H9 (cell line): ENCODE data around the gene AASS. TPM values are rescaled to one million over a fixed set of nuclear protein-coding genes. Genes with fewer than 3 reads are reported as not detected.

Experiments
- DNase-seq: peaks from one replicate; pipeline ENCODE4 v3.0.0-alpha.2; 2017
- H2AFZ ChIP-seq: one replicate; pipeline ENCODE4 v1.6.1; 2013; ENCODE audit warnings: mild to moderate bottlenecking, low read length, control low read depth, moderate library complexity
- H2AK5ac ChIP-seq: 2 replicates; pipeline ENCODE4 v1.6.1; 2013; ENCODE audit warnings: low read length, control low read depth, mixed read lengths; ENCODE audit not compliant: insufficient read length
- H2BK120ac ChIP-seq: one replicate; pipeline ENCODE4 v1.6.1; 2013; ENCODE audit warnings: low read depth, mild to moderate bottlenecking, low read length, control low read depth, inconsistent platforms; ENCODE audit not compliant: poor library complexity, severe bottlenecking
- H2BK12ac ChIP-seq: 2 replicates; pipeline ENCODE4 v1.6.1; 2013; ENCODE audit warnings: low read length, control low read depth, mixed read lengths, low read depth; ENCODE audit not compliant: insufficient read length
- H2BK15ac ChIP-seq: 2 replicates; pipeline ENCODE4 v1.6.1; 2013; ENCODE audit warnings: low read depth, low read length, control low read depth
- H2BK20ac ChIP-seq: one replicate; pipeline ENCODE4 v1.6.1; 2013; ENCODE audit warnings: low read depth, mild to moderate bottlenecking, low read length, control low read depth, inconsistent platforms; ENCODE audit not compliant: poor library complexity, severe bottlenecking
- H2BK5ac ChIP-seq: 2 replicates; pipeline ENCODE4 v1.6.1; 2013; ENCODE audit warnings: low read length, control low read depth, mixed read lengths; ENCODE audit not compliant: insufficient read length
- H3K14ac ChIP-seq: 2 replicates; pipeline ENCODE4 v1.6.1; 2013; ENCODE audit warnings: low read length, control low read depth; ENCODE audit not compliant: insufficient read depth
- H3K18ac ChIP-seq: 2 replicates; pipeline ENCODE4 v1.6.1; 2013; ENCODE audit warnings: low read depth, mild to moderate bottlenecking, mixed read lengths, low read length, control low read depth; ENCODE audit not compliant: insufficient read length
- H3K23ac ChIP-seq: 2 replicates; pipeline ENCODE4 v1.6.1; 2013; ENCODE audit warnings: low read length, control low read depth, mixed read lengths, low read depth; ENCODE audit not compliant: insufficient read length
- H3K23me2 ChIP-seq: 2 replicates; pipeline ENCODE4 v1.6.1; 2013; ENCODE audit warnings: low read depth, mild to moderate bottlenecking, mixed read lengths, low read length, control low read depth; ENCODE audit not compliant: insufficient read length, poor library complexity, severe bottlenecking
- H3K27ac ChIP-seq: 2 replicates; pipeline ENCODE4 v1.5.1; 2013; ENCODE audit warnings: low read length, control low read depth, mixed read lengths, low read depth; ENCODE audit not compliant: insufficient read length
- H3K27me3 ChIP-seq: 2 replicates; pipeline ENCODE4 v1.6.1; 2013; ENCODE audit warnings: low read length, control low read depth, inconsistent platforms; ENCODE audit not compliant: insufficient read depth
- H3K4ac ChIP-seq: 2 replicates; pipeline ENCODE4 v1.6.1; 2013; ENCODE audit warnings: low read depth, mild to moderate bottlenecking, control low read depth, inconsistent platforms, low read length, moderate library complexity
- H3K4me1 ChIP-seq: 2 replicates; pipeline ENCODE4 v1.6.1; 2013; ENCODE audit warnings: low read length, control low read depth, inconsistent platforms; ENCODE audit not compliant: insufficient read depth
- H3K4me2 ChIP-seq: 2 replicates; pipeline ENCODE4 v1.6.1; 2013; ENCODE audit warnings: low read length, control low read depth, mixed read lengths; ENCODE audit not compliant: insufficient read length, insufficient read depth
- H3K56ac ChIP-seq: 2 replicates; pipeline ENCODE4 v1.6.1; 2013; ENCODE audit warnings: low read depth, mild to moderate bottlenecking, mixed read lengths, low read length, control low read depth; ENCODE audit not compliant: insufficient read length
- H3K79me1 ChIP-seq: 2 replicates; pipeline ENCODE4 v1.6.1; 2013; ENCODE audit warnings: low read depth, mild to moderate bottlenecking, moderate library complexity, low read length, control low read depth, inconsistent platforms; ENCODE audit not compliant: insufficient read depth, poor library complexity, severe bottlenecking
- H3K79me2 ChIP-seq: 2 replicates; pipeline ENCODE4 v1.6.1; 2013; ENCODE audit warnings: low read length, control low read depth, inconsistent platforms; ENCODE audit not compliant: insufficient read depth
- H3K9ac ChIP-seq: 2 replicates; pipeline ENCODE4 v1.6.1; 2013; ENCODE audit warnings: low read length, control low read depth, mixed read lengths; ENCODE audit not compliant: insufficient read length; ENCODE audit errors: extremely low read depth
- H3K9me3 ChIP-seq: one replicate; pipeline ENCODE4 v1.6.1; 2013; ENCODE audit warnings: low read depth, low read length, inconsistent platforms; ENCODE audit not compliant: control insufficient read depth
- H3T11ph ChIP-seq: one replicate; pipeline ENCODE4 v1.6.1; 2013; ENCODE audit warnings: mild to moderate bottlenecking, low read length, control low read depth, inconsistent platforms
- H4K20me1 ChIP-seq: one replicate; pipeline ENCODE4 v1.6.1; 2013; ENCODE audit not compliant: control insufficient read depth, insufficient read length, insufficient read depth
- H4K5ac ChIP-seq: 2 replicates; pipeline ENCODE4 v1.6.1; 2013; ENCODE audit warnings: low read depth, mild to moderate bottlenecking, mixed read lengths, low read length, control low read depth; ENCODE audit not compliant: insufficient read length
- H4K8ac ChIP-seq: replicated peaks from 2 replicates; pipeline ENCODE4 v1.6.1; 2013; ENCODE audit warnings: low read length, control low read depth, mixed read lengths, low read depth; ENCODE audit not compliant: insufficient read length
- H4K91ac ChIP-seq: 2 replicates; pipeline ENCODE4 v1.6.1; 2013; ENCODE audit warnings: low read depth, mild to moderate bottlenecking, moderate library complexity, mixed read lengths, low read length, control low read depth; ENCODE audit not compliant: insufficient read length
- H3K27ac Mint-ChIP-seq, 3 experiments: 2 replicates in 2 of 3; 3 replicates in 1 of 3; pipeline ENCODE4 v1.8.0; 2020 to 2021; ENCODE audit warnings: mixed read lengths in 3 of 3, mild to moderate bottlenecking in 1 of 3, moderate library complexity in 1 of 3
- H3K27me3 Mint-ChIP-seq: 2 replicates; pipeline ENCODE4 v1.8.0; 2021; ENCODE audit warnings: low read depth, mild to moderate bottlenecking, moderate library complexity, mixed read lengths
- H3K36me3 Mint-ChIP-seq, 3 experiments: 2 replicates in 2 of 3; 3 replicates in 1 of 3; pipeline ENCODE4 v1.8.0; 2020 to 2021; ENCODE audit warnings: low read depth in 3 of 3, mixed read lengths in 3 of 3; ENCODE audit not compliant: insufficient read depth in 1 of 3
- H3K4me1 Mint-ChIP-seq, 2 experiments: 2 replicates each; pipeline ENCODE4 v1.8.0; 2020; ENCODE audit warnings: mixed read lengths in 2 of 2
- H3K4me3 Mint-ChIP-seq, 2 experiments: 2 replicates in 1 of 2; 3 replicates in 1 of 2; pipeline ENCODE4 v1.8.0; 2020 to 2021; ENCODE audit warnings: mild to moderate bottlenecking in 2 of 2, mixed read lengths in 2 of 2, moderate library complexity in 1 of 2
- H3K9me3 Mint-ChIP-seq, 2 experiments: 2 replicates in 1 of 2; 3 replicates in 1 of 2; pipeline ENCODE4 v1.8.0; 2020; ENCODE audit warnings: mild to moderate bottlenecking in 2 of 2, mixed read lengths in 2 of 2, moderate library complexity in 1 of 2
- CTCF ChIP-seq: fragments of 200-600 bp; sonication (generic); conservative IDR thresholded peaks from 3 replicates; pipeline ENCODE4 v1.8.0; 2021; ENCODE audit warnings: antibody characterized with exemption, mild to moderate bottlenecking
- whole genome bisulfite sequencing: extraction: QIAGEN DNeasy Blood & Tissue Kit; methylation state at CpG from one replicate; pipeline ENCODE4 v1.1.7; 2013; ENCODE audit warnings: missing lambda C conversion rate, low lambda C conversion rate, mixed read lengths; ENCODE audit not compliant: insufficient read length; ENCODE audit errors: extremely low coverage; 5-methylcytosine and 5-hydroxymethylcytosine counted together
- total RNA-seq: library from RNA; stranded (reverse); gene quantifications from 2 replicates; pipeline ENCODE4 v1.2.1, GENCODE V29; 2021

AASS gene
- total RNA-seq, 1 experiment from 2014 or later, result 398 TPM

DNA sequence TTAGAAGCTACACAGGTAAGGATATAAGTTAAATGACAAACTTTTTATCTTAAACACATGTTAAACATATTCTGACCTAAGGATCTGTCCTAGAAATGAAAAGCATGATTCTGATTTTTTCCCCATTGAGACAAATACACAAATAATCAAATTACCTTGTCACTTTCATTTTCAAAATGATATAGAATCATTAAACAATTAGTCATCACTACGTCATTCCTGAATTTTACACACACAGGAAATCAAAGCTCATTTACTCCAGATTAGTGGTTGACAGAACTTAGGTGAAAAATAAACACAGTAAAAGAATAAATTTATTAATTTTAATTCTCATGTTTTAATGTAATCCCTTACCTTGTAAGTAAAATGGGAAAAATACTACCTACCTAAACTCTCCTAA is 89.0 kb downstream of the AASS start:
- no peaks in the 10 kb centered on the region for H3K9me3 ChIP-seq
- no peak overlapping the region for H3K27ac ChIP-seq
- no peak overlapping the region for H4K8ac ChIP-seq
- H2BK120ac ChIP-seq, result no peak overlapping the region
- no peak overlapping the region for H2AK5ac ChIP-seq
- no CpG with 5 or more reads among the region's 1 CpG for WGBS
- no peak overlapping the region for H3K23ac ChIP-seq
- no peaks in the 10 kb centered on the region for H3K23me2 ChIP-seq
- no peak overlapping the region for H3K18ac ChIP-seq
- H3K4me3 Mint-ChIP-seq, result no peak overlapping the region
- no peaks in the 10 kb centered on the region for H3K79me2 ChIP-seq
- no peaks in the 10 kb centered on the region for H3K27me3 ChIP-seq
- no peak overlapping the region for H3K14ac ChIP-seq
- no peak overlapping the region for H2BK5ac ChIP-seq
- no peak overlapping the region for H3K4me2 ChIP-seq
- no peak overlapping the region for H2BK12ac ChIP-seq
- no peak overlapping the region for H4K91ac ChIP-seq
- DNase-seq, result no peak
- TF ChIP-seq CTCF, result no peak
- no peak overlapping the region for H3T11ph ChIP-seq
- H3K27me3 Mint-ChIP-seq, result no peaks in the 10 kb centered on the region
- no peak overlapping the region for H2BK15ac ChIP-seq
- H4K20me1 ChIP-seq, result no peaks in the 10 kb centered on the region
- no peak overlapping the region for H2AFZ ChIP-seq
- H4K5ac ChIP-seq, result no peak overlapping the region
- H3K27ac Mint-ChIP-seq, result no peak overlapping the region
- H3K9me3 Mint-ChIP-seq, result no peaks in the 10 kb centered on the region
- no peak overlapping the region for H3K4ac ChIP-seq
- H3K4me1 Mint-ChIP-seq, result peaks cover 15 to 22% of the 10 kb centered on the region in 2 experiments
- no peaks in the 10 kb centered on the region for H3K4me1 ChIP-seq
- no peaks in the 10 kb centered on the region for H3K79me1 ChIP-seq
- no peak overlapping the region for H2BK20ac ChIP-seq
- H3K9ac ChIP-seq, result no peak overlapping the region
- H3K36me3 Mint-ChIP-seq, result peaks cover 37 to 62% (median 62%) of the 10 kb centered on the region in 3 experiments; a peak in 6 of 7 replicates
- H3K56ac ChIP-seq, result no peak overlapping the region
